GM04503 (cell line): ENCODE data around the gene TFAP2C.
"Not testable (repeated sequence)": the region's sequence is repeated elsewhere in the genome, so short reads cannot be mapped to it uniquely, and the experiment has no call there.

ENCODE experiments used
- DNase-seq: peaks from one replicate; pipeline ENCODE4 v3.0.0-alpha.2; 2012; ENCODE audit warnings: low read depth

Gene TFAP2C

DNA sequence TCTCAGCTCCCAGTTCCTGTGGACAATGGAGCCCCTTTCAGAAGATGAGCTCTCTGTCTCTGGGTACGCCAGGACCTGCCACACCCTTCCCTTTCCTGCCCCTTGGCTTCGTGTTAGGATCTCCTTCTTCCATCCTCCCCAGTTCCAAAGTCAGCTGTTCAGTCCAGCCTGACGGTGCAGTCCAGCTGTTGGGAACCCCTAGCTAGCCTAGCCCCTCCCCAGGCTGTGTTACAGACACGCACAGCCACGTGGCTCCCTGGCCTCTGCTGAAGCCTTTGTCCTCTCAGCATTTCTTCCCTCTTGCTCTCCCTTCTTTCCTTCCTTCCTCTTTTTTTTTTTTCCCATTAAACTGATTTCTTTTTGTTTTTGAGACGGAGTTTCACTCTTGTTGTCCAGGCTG lies 12.4 kb upstream of the TFAP2C start:
- DNase-seq, result no peak

- DNase-seq, result no peak
Observed at GRCh38 chr20:56617489-56617888, 11.6 kb upstream of the TFAP2C start.

- DNase-seq, result no peak
Observed at GRCh38 chr20:56621730-56622129, 7.4 kb upstream of the TFAP2C start.

DNA sequence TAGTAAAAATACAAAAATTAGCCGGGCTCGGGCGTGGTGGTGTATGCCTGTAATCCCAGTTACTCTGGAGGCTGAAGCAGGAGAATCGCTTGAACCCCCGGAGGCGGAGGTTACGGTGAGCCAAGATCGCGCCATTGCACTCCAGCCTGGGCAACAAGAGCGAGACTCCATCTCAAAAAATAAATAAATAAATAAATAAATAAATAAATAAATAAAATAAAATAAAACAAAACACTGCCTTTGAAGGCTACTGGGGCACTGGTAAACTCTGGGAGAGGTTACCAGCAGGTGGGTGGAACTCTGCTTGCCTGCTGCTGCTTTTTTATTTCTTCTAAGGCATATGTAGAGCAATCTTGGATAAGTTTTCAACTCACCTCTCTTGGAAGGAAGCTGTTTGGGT lies 5.2 kb upstream of the TFAP2C start:
- not testable (repeated sequence) for DNase-seq

- no peak for DNase-seq
Observed at GRCh38 chr20:56624786-56625681, 4.1 kb upstream of the TFAP2C start.

- DNase-seq, result no peak
Observed at GRCh38 chr20:56625837-56626236, 3.3 kb upstream of the TFAP2C start.

- DNase-seq, result no peak
Observed at GRCh38 chr20:56626367-56627121, 2.6 kb upstream of the TFAP2C start.

- DNase-seq, result no peak
Observed at GRCh38 chr20:56627122-56628014, 1.7 kb upstream of the TFAP2C start.

GRCh38 chr20:56628015-56628872 lies 862 bp upstream of the TFAP2C start:
- DNase-seq, result no peak

DNA sequence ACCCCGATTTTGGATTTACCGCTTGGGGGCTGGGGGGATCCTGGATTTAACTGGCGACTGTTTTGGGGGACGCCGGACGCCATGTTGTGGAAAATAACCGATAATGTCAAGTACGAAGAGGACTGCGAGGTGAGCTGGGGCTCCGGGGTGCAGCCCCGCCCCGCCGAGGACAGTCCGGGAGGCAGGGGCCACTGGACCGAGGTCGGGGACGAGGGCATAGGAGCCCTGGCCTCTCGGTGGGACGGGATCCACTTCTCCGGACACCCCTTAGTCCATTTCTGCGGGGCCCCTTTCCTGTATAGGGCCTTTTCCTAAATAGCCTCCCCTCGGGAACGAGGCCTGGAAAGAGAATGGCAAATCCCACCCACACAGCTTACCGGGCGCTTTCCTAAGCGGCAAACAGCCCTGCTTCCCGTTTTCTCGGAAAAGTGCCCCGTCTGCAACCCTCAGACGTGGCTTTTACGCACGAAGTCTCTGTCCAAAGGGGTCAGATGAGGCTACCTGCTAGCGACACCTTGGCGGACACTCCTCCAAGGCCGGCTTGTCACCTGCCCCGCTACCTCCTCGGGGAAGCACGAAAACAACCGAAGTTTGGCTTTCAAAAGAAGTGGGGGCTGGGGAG lies 469 bp downstream of the TFAP2C start:
- no peak for DNase-seq

DNA sequence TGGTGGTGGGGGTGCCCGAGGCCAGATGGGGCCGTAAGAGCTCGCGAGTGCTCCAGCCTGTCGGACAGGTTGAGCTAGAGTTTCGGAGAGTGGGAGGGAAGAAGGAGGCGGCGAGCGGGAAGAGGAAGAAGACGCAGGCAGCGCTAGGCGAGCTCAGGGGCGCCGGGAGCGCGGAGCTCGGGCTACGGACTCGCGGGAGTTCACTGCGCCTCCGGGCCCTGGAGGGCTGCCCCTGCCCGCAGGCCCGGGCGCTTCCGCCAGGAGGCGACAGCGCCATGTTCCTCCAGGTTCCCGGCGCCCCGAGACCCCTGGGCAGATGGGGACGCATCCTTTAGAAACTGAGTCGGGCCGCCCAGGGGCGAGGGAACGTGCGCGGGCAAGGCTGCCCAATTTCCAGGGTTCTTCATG lies 984 bp downstream of the TFAP2C start:
- peak; percentile 46 for DNase-seq

DNA sequence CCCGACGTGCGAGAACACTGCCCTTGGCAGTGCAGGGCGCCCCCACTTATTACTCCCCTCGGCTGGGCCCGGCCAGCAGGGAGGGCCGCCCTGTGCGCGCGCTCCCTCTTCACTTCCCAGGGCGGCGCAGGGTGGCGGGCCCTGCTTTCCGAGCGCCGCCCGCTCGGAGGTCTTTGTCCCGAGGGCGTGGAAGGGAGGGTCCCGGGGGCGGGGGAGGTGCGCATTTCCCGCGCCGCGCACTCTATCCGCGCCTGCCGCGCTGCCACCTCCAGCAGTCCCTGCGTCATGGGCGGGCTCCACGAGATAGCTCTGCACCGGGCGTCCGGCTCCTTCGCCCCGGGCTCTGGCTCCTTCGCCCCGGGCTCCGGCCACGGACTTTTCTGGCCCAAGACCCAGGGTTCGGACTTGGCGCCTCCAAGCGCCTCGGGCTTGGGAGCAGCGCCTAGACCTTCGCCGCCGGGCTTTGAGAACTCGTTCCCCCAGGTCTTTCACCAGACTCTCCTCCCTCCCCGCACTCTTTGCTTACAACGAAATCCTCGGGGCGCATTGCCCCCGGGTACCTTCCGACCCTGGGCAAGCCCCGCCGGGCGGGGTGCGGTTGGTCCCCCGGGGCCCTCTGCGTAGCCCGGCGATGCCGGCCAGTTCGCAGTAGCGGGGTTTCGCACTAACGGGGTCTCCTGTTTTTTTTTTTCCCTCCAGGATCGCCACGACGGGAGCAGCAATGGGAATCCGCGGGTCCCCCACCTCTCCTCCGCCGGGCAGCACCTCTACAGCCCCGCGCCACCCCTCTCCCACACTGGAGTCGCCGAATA lies 1.6 kb downstream of the TFAP2C start:
- DNase-seq, result no peak

- DNase-seq, result no peak
Observed at GRCh38 chr20:56631318-56631989, 2.3 kb downstream of the TFAP2C start.

DNA sequence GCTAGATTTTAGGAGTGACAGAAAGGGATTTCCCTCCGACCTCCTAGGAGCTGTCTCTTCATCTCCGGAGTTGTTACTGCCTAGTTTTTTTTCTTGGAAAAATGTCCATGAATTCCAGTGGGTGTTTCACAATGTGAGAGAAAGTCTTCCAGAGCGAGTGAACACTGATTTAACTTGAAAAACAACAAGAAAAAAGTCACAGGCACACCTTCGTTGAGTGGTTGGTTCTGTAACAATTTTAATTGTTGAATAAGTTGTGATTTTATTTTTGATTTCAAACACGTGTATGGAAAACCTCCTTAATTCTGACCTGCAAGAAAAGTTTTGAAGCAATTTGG lies 2.9 kb downstream of the TFAP2C start:
- no peak for DNase-seq

DNA sequence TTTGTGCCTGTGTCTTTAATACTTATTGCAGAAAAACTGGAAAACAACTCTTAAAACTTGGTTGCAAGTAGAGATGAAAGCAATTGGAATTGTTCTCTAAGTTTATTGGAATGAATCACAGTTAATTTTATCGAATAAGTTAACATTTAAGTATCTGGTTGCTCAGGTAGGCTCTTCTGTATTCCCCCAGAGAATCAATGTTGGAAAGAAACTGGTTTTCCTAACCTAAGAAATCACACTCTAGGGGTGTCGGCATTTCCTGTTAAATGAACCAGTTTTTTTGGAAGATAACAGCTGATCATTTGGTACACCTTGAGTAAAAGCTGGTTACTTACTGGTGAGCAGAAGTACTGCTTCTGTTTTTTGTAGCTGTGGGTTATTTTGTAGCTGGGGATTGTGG lies 5.2 kb downstream of the TFAP2C start:
- DNase-seq, result no peak

- no peak for DNase-seq
Observed at GRCh38 chr20:56634735-56635385, 5.8 kb downstream of the TFAP2C start.

DNA sequence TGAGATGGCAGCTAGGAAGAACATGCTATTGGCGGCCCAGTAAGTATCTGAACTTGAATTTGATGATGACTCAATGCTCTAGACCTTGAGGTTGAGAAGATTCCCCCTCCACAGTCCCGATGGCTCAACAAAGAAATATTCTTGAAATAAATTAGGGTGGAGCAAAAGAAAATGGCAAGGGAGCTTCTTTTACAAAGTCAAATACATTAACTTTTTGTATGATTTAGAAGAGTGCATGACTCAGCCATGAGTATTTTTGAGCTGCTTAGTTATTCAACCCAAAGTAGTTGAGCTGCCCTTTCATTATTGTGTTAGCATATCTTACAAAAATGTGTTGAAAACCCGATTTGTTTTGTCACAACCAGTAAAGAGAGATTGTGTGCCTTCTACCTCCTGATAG lies 7.6 kb downstream of the TFAP2C start:
- peak; percentile 94 for DNase-seq

- DNase-seq, result no peak
Observed at GRCh38 chr20:56637576-56637975, 8.5 kb downstream of the TFAP2C start.

GRCh38 chr20:56646599-56646998 lies 17.5 kb downstream of the TFAP2C start:
- DNase-seq, result no peak
